ENCODE measurements around the gene SEMA3C. TPM values are rescaled to one million over a fixed set of nuclear protein-coding genes. Genes with fewer than 3 reads are reported as not detected.
A peak's percentile ranks its signal among the peaks of the same experiment; 100 is the strongest.

Gene SEMA3C
- total and polyA plus RNA-seq, 12 donors, result 2.4 to 20.5 (median 6.2) TPM

- intact Hi-C loops (cut with DNase I), result no loop called here
- no peak for TF ChIP-seq POLR2A (IDR thresholded peaks at IDR 0.05)
- TF ChIP-seq CTCF (IDR thresholded peaks at IDR 0.05), result no peak
- no peaks in the 10 kb centered on the region for H3K9me3 ChIP-seq (replicated peaks in 1 of 3)
- 40 to 58% (median 52%) methylated on average over 3 of the region's 3 CpGs for WGBS, 4 donors
- H3K27ac ChIP-seq, result no peak overlapping the region
- H3K4me3 ChIP-seq, result no peak overlapping the region
- DNase-seq, result no peak
- H3K4me1 ChIP-seq (replicated peaks in 1 of 2), result peaks cover 0 to 3% of the 10 kb centered on the region in 2 donors
- no peaks in the 10 kb centered on the region for H3K36me3 ChIP-seq (replicated peaks in 1 of 2)
- no peaks in the 10 kb centered on the region for H3K27me3 ChIP-seq
Observed at GRCh38 chr7:80921130-80921529, 2.3 kb upstream of the SEMA3C start.

- peaks cover 0 to 3% of the 10 kb centered on the region in 2 donors for H3K4me1 ChIP-seq (replicated peaks in 1 of 2)
- no peaks in the 10 kb centered on the region for H3K27me3 ChIP-seq
- H3K9me3 ChIP-seq (replicated peaks in 1 of 3), result no peaks in the 10 kb centered on the region
- peak overlapping the region in 3 of 4 donors; percentile 20 to 68 (median 24) for H3K4me3 ChIP-seq
- no peak for DNase-seq
- no peaks in the 10 kb centered on the region for H3K36me3 ChIP-seq (replicated peaks in 1 of 2)
- H3K27ac ChIP-seq, result peak overlapping the region in 2 of 5 donors; percentile 45 to 60
- TF ChIP-seq CTCF (IDR thresholded peaks at IDR 0.05) (no peak), POLR2A (IDR thresholded peaks at IDR 0.05) (no peak)
- intact Hi-C loops (cut with DNase I), result no loop called here
- WGBS, 4 donors, result 8 to 12% (median 8%) methylated on average over 8 of the region's 8 CpGs
Observed at GRCh38 chr7:80918399-80918798, 452 bp downstream of the SEMA3C start.

- 67 to 78% (median 73%) methylated on average over 3 of the region's 3 CpGs for WGBS, 4 donors
- TF ChIP-seq POLR2A (IDR thresholded peaks at IDR 0.05), result no peak
- TF ChIP-seq CTCF (IDR thresholded peaks at IDR 0.05), result peak in 5 of 6 experiments; percentile 10 to 35 (median 31)
- intact Hi-C loops (cut with DNase I), result no loop called here
- peaks cover 0 to 3% of the 10 kb centered on the region in 2 donors for H3K4me1 ChIP-seq (replicated peaks in 1 of 2)
- no peaks in the 10 kb centered on the region for H3K27me3 ChIP-seq
- no peak for DNase-seq
- no peak overlapping the region for H3K27ac ChIP-seq
- H3K9me3 ChIP-seq (replicated peaks in 1 of 3), result no peaks in the 10 kb centered on the region
- no peaks in the 10 kb centered on the region for H3K36me3 ChIP-seq (replicated peaks in 1 of 2)
- no peak overlapping the region for H3K4me3 ChIP-seq
Observed at GRCh38 chr7:80916770-80917741, 1.8 kb downstream of the SEMA3C start.

GRCh38 chr7:80910228-80910627 lies 8.6 kb downstream of the SEMA3C start:
- Histone ChIP-seq H3K9me3 (replicated peaks in 1 of 3) (no peaks in the 10 kb centered on the region), H3K36me3 (replicated peaks in 1 of 2) (no peaks in the 10 kb centered on the region), H3K27me3 (no peaks in the 10 kb centered on the region), H3K4me3 (no peak overlapping the region), H3K4me1 (replicated peaks in 1 of 2) (no peaks in the 10 kb centered on the region), H3K27ac (no peak overlapping the region)
- 47 to 57% (median 51%) methylated on average over 1 of the region's 1 CpG for WGBS, 4 donors
- no peak for DNase-seq
- intact Hi-C loops (cut with DNase I), result no loop called here
- TF ChIP-seq POLR2A (IDR thresholded peaks at IDR 0.05) (no peak), CTCF (IDR thresholded peaks at IDR 0.05) (no peak)
